Coronary artery (tissue), 2 donors: ENCODE measurements around the gene SLC66A3.

Experiments used
- DNase-seq: peaks from one replicate; pipeline ENCODE4 v3.0.0-alpha.2; 2017; ENCODE audit warnings: low spot score
- H3K27ac ChIP-seq, 2 donors: fragments of 200-600 bp; sonication (generic); one replicate each; pipeline ENCODE4 v1.5.1; 2016 to 2019
- H3K4me3 ChIP-seq: fragments of 200-600 bp; sonication (generic); 2 replicates; pipeline ENCODE4 v1.5.1; 2016; ENCODE audit warnings: mild to moderate bottlenecking, moderate library complexity
- CTCF ChIP-seq: fragments of 200-600 bp; sonication (generic); IDR thresholded peaks from one replicate; pipeline ENCODE4 v1.5.1; 2019; ENCODE audit warnings: antibody characterized with exemption

Gene SLC66A3

DNA sequence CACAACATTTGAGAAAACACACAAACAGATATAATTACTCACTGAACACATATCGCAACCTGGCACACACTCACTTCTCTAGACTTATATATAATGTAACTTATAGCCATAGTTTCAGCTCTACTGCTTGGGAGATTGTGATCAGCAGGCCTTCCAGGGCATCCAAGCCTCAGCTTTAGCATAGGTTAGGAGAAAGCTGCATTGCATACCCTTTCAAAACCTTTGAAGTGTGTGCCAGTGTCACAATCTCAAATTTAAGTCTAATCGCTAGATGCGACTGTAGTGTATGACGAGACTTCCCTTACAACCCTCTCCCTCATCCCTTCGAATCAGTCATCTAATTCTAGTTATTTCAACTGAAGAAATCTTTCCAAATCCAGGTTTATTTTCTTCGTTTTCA, 30.9 kb downstream of the SLC66A3 start:
- Histone ChIP-seq H3K27ac (no peak overlapping the region), H3K4me3 (no peak overlapping the region)
- no peak for TF ChIP-seq CTCF
- no peak for DNase-seq

DNA sequence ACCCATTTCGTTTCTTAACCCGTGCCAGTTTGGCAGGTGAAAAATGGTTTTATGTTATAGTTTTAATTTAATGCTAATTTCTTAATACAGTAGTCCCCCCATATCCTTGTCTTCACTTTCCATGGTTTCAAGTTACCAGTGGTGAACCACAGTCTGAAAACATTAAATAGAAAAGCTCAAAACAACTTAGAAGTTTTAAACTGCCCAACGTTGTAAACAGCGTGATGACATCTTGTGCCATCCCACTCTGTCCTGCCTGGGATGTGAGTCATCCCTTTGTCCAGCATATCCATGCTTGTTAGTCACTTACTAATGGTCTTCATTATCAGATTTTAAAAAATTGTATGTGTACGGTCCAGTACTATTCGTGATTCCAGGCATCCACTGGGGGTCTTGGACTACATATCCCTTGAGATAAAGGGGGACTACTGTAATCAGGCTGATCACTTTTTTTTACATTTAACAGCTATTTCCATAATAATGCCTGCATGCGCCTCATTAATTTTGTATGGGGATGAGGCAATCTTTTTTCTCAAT, 31.9 kb downstream of the SLC66A3 start:
- no peak for DNase-seq
- TF ChIP-seq CTCF, result no peak
- Histone ChIP-seq H3K27ac (no peak overlapping the region), H3K4me3 (no peak overlapping the region)

DNA sequence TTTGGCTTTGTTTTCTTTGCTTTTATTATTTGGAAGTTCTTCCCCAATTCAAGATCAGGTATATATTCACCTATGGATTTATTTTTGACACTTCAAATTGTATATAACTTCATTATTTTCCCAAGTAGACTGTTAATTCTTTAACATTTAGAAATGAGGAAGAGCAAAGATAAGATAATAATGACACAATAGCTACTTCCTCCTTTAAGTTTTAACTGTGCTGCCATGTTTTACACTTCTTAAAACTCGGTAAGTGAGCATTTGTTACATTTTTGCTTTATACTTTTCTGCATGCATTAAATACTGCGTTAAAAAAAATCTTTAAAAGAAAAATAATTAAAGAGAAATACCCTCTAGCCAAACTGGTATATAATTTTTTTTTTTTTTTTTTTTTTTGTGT, 32.5 kb downstream of the SLC66A3 start:
- Histone ChIP-seq H3K4me3 (no peak overlapping the region), H3K27ac (no peak overlapping the region)
- TF ChIP-seq CTCF, result no peak
- no peak for DNase-seq

GRCh38 chr2:11196246-11196645, 41.0 kb downstream of the SLC66A3 start:
- TF ChIP-seq CTCF, result no peak
- no peak overlapping the region for H3K27ac ChIP-seq
- no peak for DNase-seq
- H3K4me3 ChIP-seq, result no peak overlapping the region

GRCh38 chr2:11200651-11201050, 45.4 kb downstream of the SLC66A3 start:
- DNase-seq, result no peak
- H3K4me3 ChIP-seq, result no peak overlapping the region
- TF ChIP-seq CTCF, result no peak
- H3K27ac ChIP-seq, result no peak overlapping the region

DNA sequence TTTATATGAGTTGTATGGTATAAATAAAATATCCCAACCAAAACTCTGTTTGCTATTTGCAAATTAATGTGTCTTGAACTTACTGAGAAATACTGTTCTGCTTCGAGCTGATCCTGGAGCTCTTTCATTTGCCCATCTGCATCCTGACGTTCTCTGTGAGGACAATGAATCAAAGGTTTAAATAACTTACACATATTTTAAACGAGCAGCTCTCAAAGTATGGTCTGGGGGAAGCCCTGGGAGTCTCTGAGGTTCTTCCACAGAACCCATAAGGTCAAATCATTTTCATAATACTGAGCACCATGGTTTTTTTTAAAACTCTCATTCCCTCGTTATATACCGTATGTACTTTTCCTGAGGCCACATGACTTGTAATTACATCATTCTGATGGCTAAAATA, 46.7 kb downstream of the SLC66A3 start:
- DNase-seq, result no peak
- TF ChIP-seq CTCF, result no peak

DNA sequence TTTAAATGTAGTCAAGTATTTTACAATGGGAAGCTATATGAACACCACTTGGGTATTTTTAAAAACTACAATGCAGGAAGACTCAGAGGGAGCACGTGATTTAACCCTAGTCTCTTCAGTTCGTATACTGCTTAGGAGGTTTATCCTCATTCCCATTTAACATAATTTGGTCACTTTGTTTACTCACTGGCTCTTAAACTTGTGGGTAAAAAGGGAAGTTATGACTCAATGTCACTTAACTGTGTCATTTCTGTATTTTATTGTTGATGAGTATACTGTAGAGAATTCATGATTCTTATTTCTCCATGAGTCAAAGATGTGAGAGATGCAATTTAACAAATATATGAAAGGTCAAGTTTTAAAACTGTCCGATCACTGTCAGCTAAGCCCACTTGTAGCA, 48.2 kb downstream of the SLC66A3 start:
- no peak overlapping the region for H3K27ac ChIP-seq
- DNase-seq, result no peak
- H3K4me3 ChIP-seq, result no peak overlapping the region
- TF ChIP-seq CTCF, result no peak

More for the DNA sequence above, 46.7 kb downstream of the SLC66A3 start:
- H3K27ac ChIP-seq, result no peak overlapping the region
- no peak overlapping the region for H3K4me3 ChIP-seq
